Muscle of back (tissue), 11 donors: Measurements from ENCODE around the gene PIEZO1. TPM values are rescaled to one million over a fixed set of nuclear protein-coding genes. Genes with fewer than 3 reads are reported as not detected.

Experiments used
- DNase-seq, 3 donors: peaks; one replicate each; pipeline versions ENCODE4 v3.0.0 to v3.0.0-alpha.2; 2013
- polyA plus RNA-seq, 10 donors: library from polyadenylated mRNA; unstranded; fragments of 120-200 nt; gene quantifications; one replicate each; pipeline ENCODE4 v1.2.1, GENCODE V29; 2013; ENCODE audit not compliant: insufficient read length in 10 of 10

Gene PIEZO1
- polyA plus RNA-seq, 10 donors, result 36.6 to 61.8 (median 55.6) TPM

GRCh38 chr16:88753191-88753590 lies 31.8 kb downstream of the PIEZO1 start:
- DNase-seq, result no peak

GRCh38 chr16:88752386-88753002 lies 32.5 kb downstream of the PIEZO1 start:
- DNase-seq, result no peak

GRCh38 chr16:88750854-88751253 lies 34.2 kb downstream of the PIEZO1 start:
- DNase-seq, result no peak

DNA sequence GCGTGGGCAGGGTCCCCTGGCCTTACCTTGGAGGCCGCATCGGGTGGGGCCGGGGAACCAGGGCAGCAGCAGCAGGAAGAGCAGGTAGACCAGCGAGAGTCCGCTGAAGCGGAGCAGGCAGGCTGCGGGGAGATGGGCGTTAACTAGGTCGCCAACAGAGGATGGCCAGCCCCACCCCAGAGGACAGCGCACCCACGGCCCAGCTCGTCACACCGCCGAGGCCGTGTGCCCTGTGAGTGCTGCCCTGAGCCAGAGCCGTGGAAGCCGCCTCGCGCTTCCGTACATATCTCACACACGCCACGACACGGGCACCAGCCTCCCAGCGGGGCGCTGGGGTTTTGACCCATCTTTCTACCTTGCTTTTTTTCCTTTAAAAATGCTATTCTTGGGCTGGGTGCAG lies 35.7 kb downstream of the PIEZO1 start:
- DNase-seq, result no peak

DNA sequence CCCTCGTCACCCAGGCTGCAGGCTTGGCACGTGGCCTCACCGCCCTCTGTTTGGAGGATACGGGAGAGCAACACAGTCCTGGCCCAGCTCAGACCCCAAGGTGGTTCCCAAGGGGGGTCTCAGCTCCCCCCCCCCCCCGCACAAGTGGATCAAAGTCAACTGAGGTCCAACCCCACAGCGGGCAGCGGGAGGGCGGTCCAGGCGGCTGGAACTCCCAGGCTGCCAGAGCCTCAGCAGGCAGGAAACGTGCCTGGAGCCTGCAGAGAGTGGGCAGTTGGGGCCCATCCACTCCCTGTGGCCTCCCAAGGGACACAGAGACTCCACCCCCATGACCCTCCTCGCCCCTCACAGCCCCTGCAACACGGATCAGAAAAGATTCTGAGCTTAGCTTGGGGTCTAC lies 36.7 kb downstream of the PIEZO1 start:
- no peak for DNase-seq

- no peak for DNase-seq
Measured at GRCh38 chr16:88747588-88748301, 37.3 kb downstream of the PIEZO1 start.

GRCh38 chr16:88746506-88746905 lies 38.5 kb downstream of the PIEZO1 start:
- peak; percentile 38 to 82 (median 60) for DNase-seq

- peak in 1 of 3 donors; percentile 71 for DNase-seq
Measured at GRCh38 chr16:88744577-88745521, 40.2 kb downstream of the PIEZO1 start.

DNA sequence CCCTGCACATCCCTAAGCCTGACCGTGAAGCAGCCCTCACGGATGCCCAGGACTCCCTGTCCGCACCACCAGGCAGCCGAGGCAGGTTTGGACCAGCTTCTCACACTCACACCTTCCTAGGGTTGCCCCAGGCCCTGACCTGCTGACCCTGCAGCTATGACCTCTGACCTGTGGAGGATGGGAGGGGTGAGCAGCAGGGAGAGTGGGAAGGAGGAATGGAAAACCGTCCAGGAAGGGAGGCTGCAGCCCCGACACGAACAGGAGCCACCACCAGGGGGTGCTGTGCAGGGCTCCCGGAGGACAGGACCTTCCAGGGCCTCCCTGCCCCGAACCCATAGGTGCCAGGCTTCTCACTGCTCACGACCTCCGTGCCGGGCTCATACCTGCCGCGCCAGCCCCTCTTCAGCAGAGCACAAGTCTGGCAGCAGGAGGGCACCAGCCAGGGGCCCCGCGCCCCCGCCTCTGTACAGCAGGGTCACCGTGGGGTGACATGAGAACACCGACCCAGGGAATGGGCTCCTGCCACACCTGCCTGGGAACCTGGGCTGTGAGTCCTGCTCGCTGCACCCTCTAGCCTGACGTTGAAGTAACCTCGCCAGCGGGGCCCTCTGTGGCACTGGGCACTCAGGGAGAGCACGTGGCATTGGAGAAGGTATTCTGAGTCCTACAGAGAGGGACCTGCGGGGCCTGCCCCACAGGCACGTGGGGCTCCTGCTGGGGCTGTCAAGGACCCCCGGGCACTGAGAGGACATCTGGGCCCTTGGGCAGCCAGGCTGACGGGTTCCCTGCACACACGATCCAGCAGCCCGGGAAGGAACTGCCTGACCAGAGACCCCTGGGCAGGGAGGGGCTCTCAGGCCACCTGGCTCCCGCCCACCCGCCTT lies 41.1 kb downstream of the PIEZO1 start:
- DNase-seq, result peak; percentile 35 to 72 (median 65)

GRCh38 chr16:88742896-88743605 lies 42.0 kb downstream of the PIEZO1 start:
- no peak for DNase-seq

DNA sequence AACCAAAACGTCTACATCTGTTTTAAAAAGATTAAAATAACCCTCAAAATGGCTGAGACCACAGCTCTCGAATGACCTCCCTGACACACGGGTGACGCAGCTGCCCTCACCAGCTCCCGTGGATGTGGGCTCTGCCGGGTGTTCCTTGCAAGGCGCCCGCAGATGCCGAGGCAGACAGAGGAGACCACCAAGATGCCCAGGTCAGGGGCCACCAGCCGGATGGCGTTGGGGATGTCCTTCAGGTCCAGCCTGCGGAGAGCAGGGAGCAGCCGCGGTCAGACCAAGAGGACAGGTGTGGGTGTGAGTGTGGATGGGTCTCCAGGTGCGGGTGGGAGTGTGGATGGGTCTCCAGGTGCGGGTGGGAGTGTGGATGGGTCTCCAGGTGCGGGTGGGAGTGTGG lies 43.7 kb downstream of the PIEZO1 start:
- DNase-seq, result no peak

DNA sequence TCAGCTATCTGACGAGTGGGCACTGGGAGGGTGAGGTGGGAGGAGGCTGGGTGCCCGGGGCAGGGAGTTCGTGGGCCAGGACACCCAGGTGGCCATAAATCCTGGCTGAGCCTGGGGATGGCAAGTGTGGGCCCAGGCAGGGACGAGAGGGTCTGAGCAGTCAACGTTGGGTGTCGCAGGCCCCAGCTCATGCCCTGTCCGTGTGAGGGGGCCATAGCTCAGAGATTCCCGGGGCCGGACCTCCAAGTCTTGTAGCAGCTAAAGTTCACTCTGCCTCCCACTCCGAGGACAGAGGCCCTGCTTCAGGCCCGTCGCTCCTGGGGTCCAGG lies 44.3 kb downstream of the PIEZO1 start:
- no peak for DNase-seq

DNA sequence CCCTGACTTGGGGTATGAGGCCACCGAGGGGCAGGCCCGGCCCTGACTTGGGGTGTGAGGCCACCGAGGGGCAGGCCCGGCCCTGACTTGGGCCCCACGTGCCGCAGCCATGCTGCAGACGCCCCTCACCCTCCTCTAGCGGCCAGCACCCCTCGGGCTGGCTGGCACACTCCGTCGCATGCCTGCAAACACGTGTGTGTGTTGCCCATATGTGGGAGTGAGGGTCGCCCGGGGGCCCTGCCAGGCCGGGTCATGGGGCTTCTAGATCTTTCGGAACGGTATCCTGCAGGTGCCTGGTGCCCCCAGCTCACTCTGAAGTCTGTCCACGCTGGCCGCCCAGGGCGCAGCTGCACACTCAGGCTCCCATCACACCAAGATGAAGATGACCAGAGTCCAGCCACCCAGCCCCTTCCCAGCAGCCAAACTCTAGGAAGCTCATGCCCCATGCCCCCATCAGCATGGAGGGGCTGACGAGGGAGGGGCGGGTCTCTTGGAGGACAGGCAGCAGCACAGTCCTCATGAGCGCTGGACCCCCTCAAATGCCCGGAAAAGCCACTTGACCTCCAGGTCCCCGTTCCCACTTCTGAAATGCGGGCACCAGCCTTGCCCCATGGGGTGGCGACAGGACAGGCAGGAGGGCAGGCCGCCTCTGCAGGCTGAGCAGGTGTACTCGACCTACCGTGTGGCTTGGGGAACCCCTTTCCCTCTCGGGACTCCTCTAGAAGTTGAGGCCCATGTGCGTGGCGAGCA lies 44.9 kb downstream of the PIEZO1 start:
- no peak for DNase-seq

DNA sequence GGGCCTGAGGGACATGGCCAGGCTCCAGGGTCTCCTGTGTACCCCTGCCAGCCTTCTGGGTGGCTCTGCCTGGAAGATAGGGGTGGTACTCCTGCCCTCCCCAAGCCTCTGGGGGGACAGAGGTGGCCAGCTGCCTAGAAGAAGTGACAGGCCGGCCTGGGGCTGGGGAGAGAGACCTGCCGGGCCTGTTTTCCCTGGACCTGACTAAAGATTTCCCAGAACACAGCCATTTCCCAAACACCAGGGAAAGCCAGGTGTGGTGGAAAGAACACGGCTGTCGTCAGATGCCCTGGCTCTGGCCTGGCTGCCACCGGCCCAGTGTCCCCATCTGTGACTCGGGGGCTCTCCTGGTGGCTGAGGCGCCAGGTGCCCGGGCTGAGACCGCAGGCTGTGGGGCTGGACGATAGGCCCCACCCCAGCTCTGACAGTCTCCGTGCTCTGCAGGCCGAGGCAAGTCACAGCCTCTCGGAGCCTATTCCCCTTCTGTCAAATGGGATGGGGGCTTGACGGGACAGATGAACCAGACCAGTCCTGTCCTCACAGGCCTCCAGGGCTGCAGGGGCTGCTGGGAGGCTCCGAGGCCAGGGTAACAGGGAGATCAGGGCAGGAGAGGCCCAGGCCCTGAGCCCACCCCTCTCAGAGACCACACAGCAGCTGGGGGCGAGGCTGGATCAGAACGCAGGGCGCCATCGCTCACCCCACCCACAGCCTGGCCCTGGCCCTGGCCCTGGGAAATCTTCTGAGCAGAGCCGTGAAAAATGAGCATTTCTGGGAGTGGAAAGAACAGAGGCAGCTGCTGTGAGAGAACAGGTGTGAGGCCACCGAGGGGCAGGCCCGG lies 45.7 kb downstream of the PIEZO1 start:
- peak in 2 of 3 donors; percentile 30 to 53 for DNase-seq

GRCh38 chr16:88738151-88739084 lies 46.6 kb downstream of the PIEZO1 start:
- no peak for DNase-seq

- DNase-seq, result peak; percentile 33 to 78 (median 47)
Measured at GRCh38 chr16:88737298-88738150, 47.5 kb downstream of the PIEZO1 start.

DNA sequence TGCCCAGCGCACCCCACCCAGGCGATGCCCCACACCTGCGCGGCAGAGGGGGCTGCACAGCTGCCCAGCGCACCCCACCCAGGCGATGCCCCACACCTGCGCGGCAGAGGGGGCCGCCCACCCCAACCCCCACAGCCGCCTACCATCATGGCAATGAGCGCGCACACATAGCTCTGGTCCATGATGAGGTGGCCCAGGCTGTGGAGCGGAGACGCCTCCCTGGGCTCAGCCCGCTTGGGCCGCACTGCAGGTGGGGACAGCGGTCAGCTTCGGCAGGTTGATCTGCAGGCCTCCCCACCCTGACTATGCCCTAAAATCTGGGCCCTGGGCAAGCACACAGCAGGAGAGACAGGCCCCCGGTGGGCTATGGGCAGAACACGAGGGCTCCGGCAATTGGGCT lies 48.5 kb downstream of the PIEZO1 start:
- no peak for DNase-seq
